Adrenal gland (tissue), 5 donors: Measurements from ENCODE around the gene ITPKB.

Source experiments
- CTCF ChIP-seq, 6 experiments: fragments of 450-650 bp in 4 of 6; fragments of 200-600 bp in 2 of 6; sonication (generic) in 1 of 6; IDR thresholded peaks; 1 replicate in 5 of 6; 2 replicates in 1 of 6; pipeline versions ENCODE4 v1.5.1 to v1.8.0; 2016 to 2021; ENCODE audit warnings: antibody characterized with exemption in 6 of 6, mild to moderate bottlenecking in 2 of 6, moderate library complexity in 1 of 6
- POLR2A ChIP-seq, 2 donors: fragments of 450-650 bp; IDR thresholded peaks; one replicate each; pipeline ENCODE4 v1.6.1; 2017; ENCODE audit warnings: antibody characterized with exemption in 2 of 2, mild to moderate bottlenecking in 2 of 2, moderate library complexity in 1 of 2
- donor health status: DM: no; HTN: no; CAD: no.

DNA sequence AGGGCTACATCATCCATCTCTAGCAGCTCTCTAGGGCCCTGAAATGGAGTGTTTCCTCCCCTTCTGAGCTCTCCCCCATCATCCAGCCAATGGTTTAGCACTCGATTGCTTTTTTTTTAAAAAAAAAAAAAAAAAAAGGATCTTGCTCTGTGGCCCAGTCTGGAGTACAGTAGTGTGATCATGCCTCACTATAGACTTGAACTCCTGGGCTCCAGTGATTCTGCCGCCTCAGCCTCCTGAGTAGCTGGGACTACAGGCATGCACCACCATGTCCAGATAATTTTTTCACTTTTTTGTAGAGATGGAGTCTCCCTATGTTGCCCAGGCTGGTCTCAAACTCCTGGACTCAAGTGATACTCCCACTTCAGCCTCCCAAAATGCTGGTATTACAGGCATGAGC lies 12.1 kb upstream of the ITPKB start:
- TF ChIP-seq CTCF (IDR thresholded peaks at IDR 0.05) (no peak), POLR2A (IDR thresholded peaks at IDR 0.05) (no peak)
